ENCODE results near the gene EPHX1.
"Not testable (repeated sequence)": the region's sequence is repeated elsewhere in the genome, so short reads cannot be mapped to it uniquely, and the experiment has no call there.

EPHX1 gene

DNA sequence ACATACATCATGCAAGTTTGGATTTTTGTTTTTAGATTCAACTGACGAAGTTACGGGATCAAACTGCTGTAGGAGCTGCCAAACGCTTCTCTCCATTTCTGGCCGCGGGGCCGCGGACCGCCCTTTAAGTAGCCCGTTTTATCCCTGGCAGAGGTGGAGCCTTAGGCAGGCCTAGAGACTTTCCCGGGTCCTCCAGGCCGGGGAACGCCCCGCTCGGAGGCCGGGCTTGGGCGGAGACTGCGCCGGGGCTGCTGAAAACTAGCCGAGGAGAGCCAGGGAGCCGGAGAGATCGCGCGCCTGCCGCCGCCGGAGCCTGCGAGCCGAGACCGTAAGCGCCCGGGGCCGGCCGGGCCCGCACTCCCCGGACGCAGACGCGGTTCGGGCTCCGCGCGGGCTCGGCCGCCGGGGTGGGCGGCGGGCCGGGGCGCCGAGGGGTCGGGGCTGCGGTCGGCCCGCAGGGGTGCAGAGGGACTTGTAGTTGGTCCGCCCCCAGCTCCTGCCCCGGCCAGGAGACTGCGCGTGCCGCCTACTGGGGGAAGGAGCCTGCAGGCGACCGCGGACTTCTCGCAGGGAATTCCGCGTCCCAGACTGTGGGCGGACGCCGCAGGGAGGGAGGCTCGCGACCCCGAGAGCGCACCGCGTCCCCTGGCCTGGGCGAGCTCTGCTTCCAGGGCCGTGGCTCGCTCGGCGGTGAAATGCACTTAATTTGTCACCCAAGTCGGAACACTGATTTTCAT, at the start of gene EPHX1:
Gene EPHX1 (plus strand): TSS at position 283 of the 737 bp plus-strand sequence. CDS start 18,606 bp downstream, outside the sequence.
- DNase-seq: no peak

DNA sequence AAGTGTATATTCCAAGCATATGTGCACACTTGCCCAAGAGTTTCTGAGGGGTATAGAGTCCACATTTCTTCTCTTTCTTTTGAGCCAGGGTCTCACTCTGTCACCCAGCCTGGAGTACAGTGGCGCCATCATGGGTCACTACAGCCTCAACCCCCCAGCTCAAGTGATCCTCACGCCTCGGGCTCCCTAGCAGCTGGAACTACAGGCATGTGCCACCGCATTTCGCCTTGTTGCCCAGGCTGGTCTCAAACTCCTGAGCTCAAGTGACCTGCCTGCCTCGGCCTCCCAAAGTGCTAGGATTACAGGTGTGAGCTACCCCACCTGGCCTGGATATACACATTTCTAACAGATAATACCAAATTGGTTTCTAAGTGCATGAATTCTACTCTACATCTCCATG, 49.4 kb upstream of the EPHX1 start:
- no peak for DNase-seq

- DNase-seq: not testable (repeated sequence)
Observed at GRCh38 chr1:225761395-225761794, 48.5 kb upstream of the EPHX1 start.

DNA sequence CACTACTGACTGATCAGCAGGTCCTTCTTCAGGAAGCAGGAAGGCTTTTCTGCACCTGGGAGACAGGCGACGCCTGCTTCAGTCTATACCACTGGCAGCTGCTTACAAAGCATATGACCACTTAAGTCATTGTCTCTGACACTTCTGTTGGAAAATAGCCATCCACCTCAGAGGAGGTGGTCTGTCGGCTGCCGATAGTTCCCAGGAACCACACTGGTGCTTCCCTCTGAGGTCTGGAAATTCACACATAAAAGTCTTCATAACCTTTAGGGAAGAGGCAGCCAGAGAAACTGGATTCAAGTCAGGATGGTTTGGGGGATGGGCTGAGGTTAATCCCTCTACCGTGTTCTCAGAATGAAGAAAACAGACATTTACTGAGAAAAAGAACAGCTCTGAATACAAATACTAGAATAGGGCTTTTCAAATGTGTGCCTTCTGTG, 47.9 kb upstream of the EPHX1 start:
- DNase-seq: no peak

DNA sequence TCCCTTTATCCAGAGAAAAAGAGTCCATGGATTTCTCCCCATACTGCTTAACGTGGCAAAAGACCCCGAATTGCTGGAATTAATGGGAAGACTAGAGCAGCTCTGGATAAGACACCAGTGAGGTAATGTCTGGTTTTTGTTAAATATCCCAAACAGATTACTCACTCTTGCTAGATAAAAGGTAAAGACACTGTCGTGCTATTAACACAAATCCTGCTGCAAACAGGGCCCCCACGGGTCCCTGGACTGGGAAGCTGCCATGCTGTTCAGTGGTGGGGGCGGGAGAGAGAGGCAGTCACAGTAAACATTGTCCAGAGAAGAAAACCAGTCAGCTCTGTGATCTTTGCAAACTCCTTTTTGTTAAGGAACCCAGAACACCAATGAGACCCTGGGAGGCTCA, 47.5 kb upstream of the EPHX1 start:
- no peak for DNase-seq

GRCh38 chr1:225763716-225764548, 46.0 kb upstream of the EPHX1 start:
- no peak for DNase-seq

GRCh38 chr1:225765982-225766674, 43.8 kb upstream of the EPHX1 start:
- DNase-seq: no peak

GRCh38 chr1:225766967-225767633, 42.8 kb upstream of the EPHX1 start:
- DNase-seq: no peak

GRCh38 chr1:225767634-225768540, 42.0 kb upstream of the EPHX1 start:
- DNase-seq: no peak

GRCh38 chr1:225768662-225769426, 41.1 kb upstream of the EPHX1 start:
- DNase-seq: no peak

GRCh38 chr1:225769687-225770086, 40.2 kb upstream of the EPHX1 start:
- DNase-seq: no peak

DNA sequence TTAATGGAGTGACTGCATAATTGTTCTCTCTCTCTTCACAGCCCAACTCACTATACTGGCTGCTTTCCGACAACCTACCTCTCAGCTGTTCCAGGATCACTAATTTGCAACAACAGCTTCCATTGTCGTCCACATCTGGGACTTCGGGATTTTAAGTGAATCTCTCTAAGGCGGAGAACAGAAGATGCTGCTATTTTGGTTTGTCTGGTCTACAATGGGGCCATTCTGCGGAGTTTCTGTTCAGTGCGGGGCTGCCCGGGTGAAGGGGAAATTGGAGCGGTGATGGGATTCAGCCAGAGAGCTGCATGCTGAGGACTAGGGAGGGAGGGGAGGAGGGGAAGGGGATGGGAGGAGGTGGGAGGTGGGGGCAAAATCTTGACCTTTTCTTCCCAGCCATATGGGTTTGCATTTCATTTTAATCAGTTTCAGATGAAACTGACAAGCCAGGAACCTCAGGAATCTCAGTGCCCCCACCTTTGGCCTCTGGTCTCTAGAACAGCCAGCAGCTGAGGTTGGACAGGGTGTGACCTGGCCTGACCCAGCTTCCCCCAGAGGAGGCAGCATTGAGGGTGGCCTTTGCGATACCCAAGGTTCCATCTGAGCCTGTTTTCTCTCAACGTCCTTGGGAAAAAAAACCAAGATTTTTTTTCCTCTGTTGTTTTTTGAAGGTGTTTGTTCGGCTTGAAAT, 39.2 kb upstream of the EPHX1 start:
- DNase-seq: no peak

- DNase-seq: no peak
Observed at GRCh38 chr1:225771661-225772322, 38.1 kb upstream of the EPHX1 start.

GRCh38 chr1:225772323-225772768, 37.6 kb upstream of the EPHX1 start:
- DNase-seq: no peak

DNA sequence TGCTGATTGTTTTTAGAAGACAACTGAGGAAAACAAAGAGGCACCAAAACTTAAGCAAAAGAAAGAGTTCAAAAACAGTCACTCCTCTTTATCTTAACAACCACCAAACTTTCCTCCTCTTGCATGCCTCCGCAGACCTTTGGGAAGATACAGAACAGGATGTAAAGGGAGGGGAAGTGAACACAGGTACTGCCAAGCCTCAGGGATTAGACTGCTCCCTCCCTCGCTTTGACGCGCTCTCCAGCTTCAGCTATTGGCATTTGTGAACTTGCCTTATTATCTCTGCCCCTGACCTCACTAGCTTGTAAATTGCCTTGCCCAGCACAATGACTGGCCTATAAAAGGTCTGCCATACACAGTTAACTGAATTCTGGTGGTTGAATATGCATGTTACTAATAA, 37.1 kb upstream of the EPHX1 start:
- DNase-seq: no peak

DNA sequence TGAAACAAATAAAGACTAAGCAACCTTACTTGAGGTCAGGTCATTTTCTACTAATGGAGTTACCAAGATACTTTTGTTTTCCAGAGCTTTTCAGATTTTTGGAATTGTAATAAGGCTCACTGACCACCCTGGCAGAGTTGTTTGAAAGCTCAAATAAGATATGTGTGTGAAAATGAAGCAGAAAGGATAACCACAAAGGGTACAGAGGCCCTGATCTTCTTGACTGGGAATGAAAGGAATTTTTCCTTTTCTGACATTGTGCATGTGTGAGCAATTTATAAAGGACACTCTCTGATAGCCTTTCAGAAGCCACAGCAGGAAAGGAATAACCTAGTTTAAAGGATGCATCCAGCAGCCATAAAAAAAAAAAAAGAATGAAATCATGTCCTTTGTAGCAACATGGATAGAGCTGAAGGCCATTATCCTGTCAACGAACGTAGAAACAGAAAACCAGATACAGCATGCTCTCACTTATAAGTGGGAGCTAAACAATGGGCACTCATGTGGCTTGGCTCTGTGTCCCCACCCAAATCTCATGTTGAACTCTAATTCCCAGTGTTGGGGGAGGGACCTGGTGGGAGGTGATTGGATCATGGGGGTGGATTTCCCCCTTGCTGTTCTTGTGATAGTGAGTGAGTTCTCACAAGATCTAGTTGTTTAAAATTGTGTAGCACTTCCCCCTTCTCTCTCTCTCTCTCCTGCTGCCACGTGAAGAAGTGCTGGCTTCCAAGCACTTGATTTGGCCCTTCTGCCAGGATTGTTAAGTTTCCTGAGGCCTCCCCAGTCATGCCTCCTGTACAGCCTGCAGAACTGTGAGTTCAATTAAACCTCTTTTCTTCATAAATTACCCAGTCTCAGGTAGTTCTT, 35.4 kb upstream of the EPHX1 start:
- DNase-seq: no peak

DNA sequence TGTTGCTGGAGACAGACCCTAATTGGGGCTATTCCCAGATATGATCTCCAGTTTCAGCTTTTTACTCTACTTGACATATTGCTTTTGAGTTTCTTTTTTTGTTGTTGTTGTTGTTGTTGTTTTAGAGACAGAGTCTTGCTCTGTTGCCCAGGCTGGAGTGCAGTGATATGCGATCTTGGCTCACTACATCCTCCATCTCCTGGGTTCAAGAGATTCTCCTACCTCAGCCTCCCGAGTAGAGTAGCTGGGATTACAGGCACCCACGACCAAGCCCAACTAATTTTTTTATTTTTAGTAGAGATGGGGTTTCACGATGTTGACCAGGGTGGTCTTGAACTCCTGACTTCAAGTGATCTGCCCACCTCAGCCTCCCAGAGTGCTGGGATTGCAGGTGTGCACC, 33.6 kb upstream of the EPHX1 start:
- DNase-seq: no peak

- DNase-seq: no peak
Observed at GRCh38 chr1:225777058-225777582, 32.8 kb upstream of the EPHX1 start.

Measured in SIG-M5 (cell line).